Mononuclear cell (primary cell): Measurements from ENCODE around the gene LDLRAD2. TPM values are rescaled to one million over a fixed set of nuclear protein-coding genes. Genes with fewer than 3 reads are reported as not detected.

Experiments
- H3K27me3 ChIP-seq: 2 replicates; pipeline ENCODE4 v1.6.0; 2011; ENCODE audit warnings: low read length, control low read depth; ENCODE audit not compliant: insufficient read depth
- H3K4me1 ChIP-seq: 2 replicates; pipeline ENCODE4 v1.5.1; 2011; ENCODE audit warnings: mild to moderate bottlenecking, low read length, control low read depth; ENCODE audit not compliant: insufficient read depth
- H3K4me3 ChIP-seq: 2 replicates; pipeline ENCODE4 v1.5.1; 2011; ENCODE audit warnings: mild to moderate bottlenecking, low read length, moderate library complexity
- H3K9me3 ChIP-seq: 2 replicates; pipeline ENCODE4 v1.5.1; 2011; ENCODE audit warnings: low read depth, mild to moderate bottlenecking, control low read depth, low read length
- total RNA-seq: library from RNA; depleted of rRNA; stranded (reverse); fragments of >200 nt; gene quantifications from one replicate; pipeline ENCODE4 v1.2.3, GENCODE V29; 2012

Gene LDLRAD2
- total RNA-seq, 1 donor = not detected

DNA sequence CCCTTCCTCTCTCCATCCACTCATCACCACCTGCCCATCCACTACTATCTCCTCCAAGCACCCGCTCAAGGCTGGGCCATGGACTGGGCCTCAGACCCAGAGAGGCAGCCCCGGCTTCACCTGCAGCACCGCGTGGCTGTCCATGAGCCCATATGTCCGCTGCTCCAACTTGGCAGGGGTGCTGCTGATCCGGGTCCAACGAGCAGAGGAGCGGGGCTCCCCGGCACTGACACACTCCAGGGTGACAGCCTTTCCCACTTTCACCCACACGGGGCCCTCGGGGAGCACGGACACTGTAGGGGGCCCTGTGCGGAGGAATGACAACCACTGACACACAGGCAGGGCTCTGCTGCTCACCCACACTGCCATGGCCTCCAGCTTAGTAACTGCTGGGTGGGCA is 28.9 kb downstream of the LDLRAD2 start:
- H3K4me3 ChIP-seq = no peak overlapping the region
- no peaks in the 10 kb centered on the region for H3K4me1 ChIP-seq
- H3K9me3 ChIP-seq = no peaks in the 10 kb centered on the region
- no peaks in the 10 kb centered on the region for H3K27me3 ChIP-seq

DNA sequence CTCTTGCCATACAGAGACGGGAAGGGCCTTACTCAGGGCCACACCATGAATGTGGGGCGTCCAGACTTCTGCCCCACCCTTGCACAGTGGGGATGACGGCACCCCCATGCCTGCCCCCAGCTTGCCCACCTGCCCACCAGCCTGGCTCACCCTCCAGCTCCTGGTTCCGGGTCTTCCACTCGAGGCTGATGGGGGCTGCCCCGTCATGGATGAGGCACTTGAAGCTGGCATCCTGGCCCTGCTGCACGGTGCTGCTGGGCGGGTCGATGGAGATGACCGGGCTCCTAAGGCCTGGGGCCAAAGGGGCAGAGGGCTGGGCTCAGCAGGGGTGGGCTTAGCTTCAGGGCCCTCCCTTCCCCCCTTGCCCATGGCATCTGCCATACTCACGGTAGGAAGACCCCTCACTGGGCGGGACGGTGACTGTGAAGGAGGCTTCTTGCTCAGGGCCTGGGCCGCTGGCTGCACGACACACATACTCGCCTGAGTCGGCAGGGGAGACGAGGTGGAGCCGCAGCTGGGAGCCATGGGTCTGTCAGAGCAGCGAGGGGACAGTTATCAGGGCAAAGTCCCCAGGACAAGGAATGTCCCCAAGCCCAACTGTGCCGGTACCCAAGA is 29.9 kb downstream of the LDLRAD2 start:
- Histone ChIP-seq H3K4me3 (no peak overlapping the region), H3K27me3 (no peaks in the 10 kb centered on the region), H3K9me3 (no peaks in the 10 kb centered on the region), H3K4me1 (no peaks in the 10 kb centered on the region)

DNA sequence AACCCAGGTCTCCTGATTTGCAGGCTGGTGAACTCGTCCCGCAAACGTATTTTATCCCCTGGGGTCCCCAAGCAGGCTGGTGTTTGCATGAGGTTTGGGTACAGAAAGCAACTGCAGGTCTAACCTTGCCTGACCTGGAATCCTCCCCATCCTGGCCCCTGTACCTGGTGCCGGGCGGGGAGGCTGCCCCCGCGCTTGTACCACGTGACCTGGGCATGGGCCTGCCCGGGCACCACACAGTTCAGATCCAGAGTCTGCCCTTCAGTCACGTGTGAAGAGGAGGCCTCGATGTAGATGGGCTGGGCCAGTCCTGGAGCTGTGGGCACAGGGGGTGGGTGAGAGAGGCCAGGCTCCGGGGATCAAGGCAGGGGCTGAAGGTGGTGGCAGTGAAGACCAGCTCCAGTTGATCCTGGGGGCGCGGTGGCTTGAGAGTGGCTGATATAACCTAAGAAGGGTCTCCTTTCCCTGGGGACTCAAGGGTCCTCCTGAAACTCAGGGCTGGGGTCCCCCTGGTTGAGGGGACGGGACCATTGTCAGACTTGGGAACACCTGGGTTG is 30.6 kb downstream of the LDLRAD2 start:
- no peaks in the 10 kb centered on the region for H3K9me3 ChIP-seq
- H3K27me3 ChIP-seq = no peaks in the 10 kb centered on the region
- no peak overlapping the region for H3K4me3 ChIP-seq
- H3K4me1 ChIP-seq = no peaks in the 10 kb centered on the region

DNA sequence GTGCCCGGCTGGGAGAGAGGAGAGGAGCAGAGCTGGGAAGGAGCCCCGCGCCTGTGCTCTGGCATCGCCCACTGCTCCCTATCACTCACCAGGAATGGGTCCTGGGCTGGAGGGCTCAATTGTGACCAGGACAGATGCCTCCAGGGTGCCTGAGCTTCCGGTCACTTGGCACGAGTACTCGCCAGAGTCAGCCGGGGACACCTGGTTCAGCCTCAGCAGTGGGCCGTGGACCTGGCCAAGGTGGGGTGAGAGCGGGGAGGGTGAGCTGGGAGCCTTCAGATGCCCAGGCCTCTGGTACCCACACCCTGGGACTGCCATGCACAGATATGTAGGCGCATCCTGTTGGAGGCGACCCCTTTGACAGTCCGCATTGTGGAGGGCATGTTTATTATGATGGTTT is 31.1 kb downstream of the LDLRAD2 start:
- H3K4me3 ChIP-seq = no peak overlapping the region
- no peaks in the 10 kb centered on the region for H3K4me1 ChIP-seq
- H3K9me3 ChIP-seq = no peaks in the 10 kb centered on the region
- H3K27me3 ChIP-seq = no peaks in the 10 kb centered on the region

DNA sequence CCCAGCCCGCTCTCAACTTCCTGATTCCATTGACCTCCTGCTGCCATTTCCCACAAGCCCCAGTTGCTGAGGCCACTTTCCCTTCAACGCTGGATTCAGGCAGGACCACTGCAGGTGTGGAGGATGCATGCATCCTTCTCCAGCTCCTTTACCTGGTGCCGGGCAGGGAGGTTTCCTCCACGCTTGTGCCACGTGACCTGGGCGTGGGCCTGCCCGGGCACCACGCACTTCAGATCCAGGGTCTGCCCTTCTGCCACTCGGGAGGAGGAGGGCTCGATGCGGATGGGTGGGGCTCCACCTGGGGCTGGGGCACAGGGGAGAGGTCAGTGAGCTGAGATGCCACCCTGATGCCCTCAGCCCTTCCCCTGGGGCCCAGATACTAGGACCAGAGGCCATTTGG is 31.9 kb downstream of the LDLRAD2 start:
- no peaks in the 10 kb centered on the region for H3K27me3 ChIP-seq
- no peak overlapping the region for H3K4me3 ChIP-seq
- no peaks in the 10 kb centered on the region for H3K9me3 ChIP-seq
- no peaks in the 10 kb centered on the region for H3K4me1 ChIP-seq

DNA sequence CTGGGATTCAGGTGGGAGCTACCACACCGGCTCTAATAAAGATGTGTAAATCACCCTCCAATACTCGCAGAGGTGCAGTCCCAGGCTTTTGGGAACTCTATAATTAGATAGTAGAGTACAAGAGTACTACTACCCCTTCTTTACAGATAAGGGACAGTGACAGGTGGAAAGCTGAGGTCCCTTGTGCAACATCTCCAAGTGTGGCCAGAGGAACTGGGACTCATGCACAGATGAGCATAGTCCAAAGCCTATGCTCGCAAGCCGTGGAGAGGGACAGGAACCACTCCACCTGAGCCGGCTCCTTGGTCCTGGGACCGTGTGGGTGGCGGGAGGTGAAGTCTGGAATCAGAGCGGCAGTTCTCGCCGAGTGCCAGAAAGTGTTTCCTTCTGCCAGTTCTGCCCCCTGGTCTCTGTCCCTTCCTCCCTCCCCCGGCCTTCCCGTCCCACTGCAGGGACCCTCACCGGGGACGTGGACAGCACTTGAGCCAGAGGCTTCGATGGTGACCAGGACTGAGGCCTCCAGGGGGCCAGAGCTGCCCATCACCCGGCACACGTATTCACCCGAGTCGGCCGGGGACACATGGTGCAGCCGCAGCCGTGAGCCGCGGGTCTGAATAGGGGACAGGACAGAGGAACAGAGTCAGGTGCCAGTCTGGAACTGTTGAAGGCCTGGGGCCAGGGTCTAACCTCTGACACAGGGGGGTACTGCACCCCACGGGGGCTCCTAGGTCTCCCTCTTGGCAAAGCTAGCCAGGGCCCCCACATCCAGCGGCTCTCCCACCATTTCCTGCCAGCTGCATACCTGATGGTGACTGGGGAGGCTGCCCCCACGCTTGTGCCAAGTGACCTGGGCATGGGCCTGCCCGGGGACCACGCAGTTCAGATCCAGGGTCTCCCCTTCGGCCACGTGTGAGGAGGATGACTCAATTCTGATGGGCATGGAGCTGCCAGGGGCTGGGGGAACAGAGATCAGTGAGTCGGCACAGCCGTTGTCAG is 33.9 kb downstream of the LDLRAD2 start:
- H3K9me3 ChIP-seq = no peaks in the 10 kb centered on the region
- no peaks in the 10 kb centered on the region for H3K27me3 ChIP-seq
- no peak overlapping the region for H3K4me3 ChIP-seq
- no peaks in the 10 kb centered on the region for H3K4me1 ChIP-seq

DNA sequence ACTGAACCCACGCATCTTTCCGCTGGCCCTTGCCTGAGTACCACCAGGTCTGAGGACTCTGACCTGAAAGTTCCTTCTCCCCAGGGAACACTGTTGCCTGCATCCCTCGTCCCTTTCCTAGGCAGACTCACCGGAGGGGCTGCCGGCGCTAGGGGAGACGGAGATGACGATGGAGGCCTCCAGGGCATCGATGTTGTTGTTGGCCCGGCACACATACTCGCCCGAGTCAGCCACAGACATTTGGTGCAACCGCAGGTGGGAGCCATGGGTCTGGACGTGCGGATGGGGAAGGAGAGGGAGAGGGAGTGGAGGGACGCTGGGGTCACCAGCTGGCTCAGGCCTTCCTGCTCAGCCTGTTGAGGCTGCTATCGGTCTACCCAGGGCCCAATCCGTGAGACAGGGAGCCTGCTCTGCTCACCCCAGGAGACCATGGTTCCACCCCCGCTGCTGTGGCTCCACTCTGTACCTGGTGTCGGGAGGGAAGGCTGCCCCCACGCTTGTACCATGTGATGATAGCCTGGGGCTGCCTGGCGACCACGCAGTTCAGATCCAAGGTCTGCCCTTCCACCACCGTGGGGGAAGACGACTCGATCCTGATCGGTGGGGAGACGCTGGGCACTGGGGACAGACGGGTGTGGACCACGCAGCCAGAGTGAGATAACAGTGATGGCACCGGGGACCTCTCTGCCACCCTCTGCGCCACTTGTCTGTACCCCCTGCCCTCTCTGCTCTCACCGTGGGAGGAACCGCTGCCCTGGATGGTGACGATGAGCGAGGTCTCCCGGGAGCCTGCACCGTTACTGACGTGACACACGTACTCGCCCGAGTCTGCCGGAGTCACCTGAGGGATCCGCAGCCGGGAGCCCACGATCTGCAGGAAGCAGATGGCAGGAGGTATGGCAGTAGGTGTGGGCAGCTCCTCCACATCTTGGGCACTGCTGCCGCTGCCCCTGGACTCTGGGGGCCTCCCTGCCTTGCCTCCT is 35.4 kb downstream of the LDLRAD2 start:
- H3K4me1 ChIP-seq = no peaks in the 10 kb centered on the region
- no peaks in the 10 kb centered on the region for H3K27me3 ChIP-seq
- no peak overlapping the region for H3K4me3 ChIP-seq
- H3K9me3 ChIP-seq = no peaks in the 10 kb centered on the region

DNA sequence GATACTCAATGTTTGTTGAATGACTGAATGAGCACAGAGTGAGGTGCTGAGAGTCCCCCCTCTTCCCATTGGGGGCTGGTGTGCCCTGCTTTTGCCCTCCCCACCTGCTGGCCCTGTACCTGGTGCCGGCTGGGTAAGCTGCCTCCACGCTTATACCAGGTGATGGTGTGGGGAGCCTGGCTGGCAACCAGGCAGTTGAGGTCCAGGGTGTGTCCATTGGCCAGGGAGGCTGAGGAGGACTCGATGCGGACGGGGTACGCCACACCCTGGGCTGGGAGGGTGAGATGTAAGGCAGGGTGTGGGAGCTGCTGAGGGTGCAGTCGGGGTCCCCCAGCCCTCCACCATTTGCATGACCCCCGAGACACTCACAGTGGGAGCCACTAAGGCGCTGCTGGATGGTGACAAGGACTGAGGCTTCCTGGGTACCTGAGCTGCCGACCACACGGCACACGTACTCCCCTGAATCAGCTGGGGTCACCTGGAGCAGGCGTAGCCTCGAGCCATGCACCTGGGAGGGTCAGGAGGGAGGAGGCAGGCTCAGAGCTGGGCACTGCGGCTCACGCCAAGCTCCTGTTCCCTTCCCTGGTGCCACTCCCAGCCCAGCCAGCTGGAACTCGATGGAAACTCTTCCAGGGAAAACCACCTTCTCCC is 36.6 kb downstream of the LDLRAD2 start:
- no peaks in the 10 kb centered on the region for H3K4me1 ChIP-seq

DNA sequence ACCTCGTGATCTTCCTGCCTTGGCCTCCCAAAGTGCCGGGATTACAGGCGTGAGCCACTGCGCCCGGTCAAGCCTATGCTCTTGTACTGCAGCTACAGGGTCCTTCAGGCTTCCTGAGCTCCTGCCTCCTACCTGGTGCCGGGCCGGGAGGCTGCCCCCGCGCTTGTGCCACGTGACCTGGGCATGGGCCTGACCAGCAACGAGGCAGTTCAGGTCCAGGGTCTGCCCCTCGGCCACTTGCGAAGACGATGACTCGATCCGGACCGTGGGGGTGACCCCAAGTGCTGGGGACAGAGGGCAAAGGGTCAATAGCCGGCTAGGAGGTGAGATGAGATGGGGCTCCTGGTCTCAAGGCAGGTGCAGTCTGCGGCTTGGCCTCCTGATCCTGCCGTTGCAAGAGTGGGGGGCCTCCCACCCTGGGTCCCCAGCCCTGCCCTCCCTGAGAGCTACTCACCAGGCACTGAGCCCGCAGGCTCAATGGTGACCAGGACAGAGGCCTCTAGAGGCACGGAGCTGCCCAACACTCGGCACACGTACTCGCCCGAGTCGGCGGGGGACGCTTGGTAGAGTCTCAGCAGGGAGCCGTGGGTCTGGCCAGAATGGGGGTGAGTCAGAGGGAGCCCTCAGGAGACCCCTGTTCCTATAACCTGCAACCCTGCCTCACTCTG is 38.0 kb downstream of the LDLRAD2 start:
- no peaks in the 10 kb centered on the region for H3K27me3 ChIP-seq
- H3K4me3 ChIP-seq = no peak overlapping the region
- no peaks in the 10 kb centered on the region for H3K9me3 ChIP-seq
- no peaks in the 10 kb centered on the region for H3K4me1 ChIP-seq

More for the DNA sequence above, 36.6 kb downstream of the LDLRAD2 start:
- Histone ChIP-seq H3K9me3 (no peaks in the 10 kb centered on the region), H3K27me3 (no peaks in the 10 kb centered on the region), H3K4me3 (no peak overlapping the region)

DNA sequence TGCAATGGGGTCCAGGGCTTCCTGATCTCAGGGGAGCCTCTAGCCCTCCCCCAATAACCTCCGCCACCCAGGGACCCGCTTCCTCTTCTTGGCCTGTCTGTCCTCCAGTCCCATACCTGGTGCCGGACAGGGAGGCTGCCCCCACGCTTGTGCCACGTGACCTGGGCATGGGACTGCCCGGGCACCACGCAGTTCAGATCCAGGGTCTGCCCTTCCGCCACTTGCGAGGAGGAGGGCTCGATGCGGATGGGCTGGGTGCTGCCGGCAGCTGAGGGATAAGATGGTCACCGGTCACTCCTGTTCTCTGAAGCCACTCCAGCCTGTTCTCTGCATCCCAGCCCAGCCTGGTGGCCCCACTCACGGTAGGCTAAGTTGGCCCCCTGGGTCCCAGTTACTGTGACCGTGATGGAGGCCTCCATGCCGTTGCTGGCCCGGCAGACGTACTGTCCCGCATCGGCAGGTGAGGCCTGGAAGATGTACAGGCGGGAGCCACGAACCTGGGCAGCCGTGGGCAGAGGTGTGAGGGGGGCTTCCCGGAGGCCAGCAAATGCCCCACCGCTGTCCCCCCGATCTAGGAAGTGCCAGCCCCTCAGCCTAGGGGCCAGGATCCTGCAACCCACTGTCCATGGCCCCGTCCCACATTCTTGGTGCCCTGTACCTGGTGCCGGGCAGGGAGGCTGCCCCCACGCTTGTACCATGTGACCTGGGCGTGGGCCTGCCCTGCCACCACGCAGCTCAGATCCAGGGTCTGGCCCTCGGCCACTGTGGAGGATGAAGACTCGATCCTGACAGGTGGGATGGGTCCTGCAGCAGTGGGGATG is 39.6 kb downstream of the LDLRAD2 start:
- Histone ChIP-seq H3K4me3 (no peak overlapping the region), H3K4me1 (no peaks in the 10 kb centered on the region), H3K27me3 (no peaks in the 10 kb centered on the region), H3K9me3 (no peaks in the 10 kb centered on the region)

DNA sequence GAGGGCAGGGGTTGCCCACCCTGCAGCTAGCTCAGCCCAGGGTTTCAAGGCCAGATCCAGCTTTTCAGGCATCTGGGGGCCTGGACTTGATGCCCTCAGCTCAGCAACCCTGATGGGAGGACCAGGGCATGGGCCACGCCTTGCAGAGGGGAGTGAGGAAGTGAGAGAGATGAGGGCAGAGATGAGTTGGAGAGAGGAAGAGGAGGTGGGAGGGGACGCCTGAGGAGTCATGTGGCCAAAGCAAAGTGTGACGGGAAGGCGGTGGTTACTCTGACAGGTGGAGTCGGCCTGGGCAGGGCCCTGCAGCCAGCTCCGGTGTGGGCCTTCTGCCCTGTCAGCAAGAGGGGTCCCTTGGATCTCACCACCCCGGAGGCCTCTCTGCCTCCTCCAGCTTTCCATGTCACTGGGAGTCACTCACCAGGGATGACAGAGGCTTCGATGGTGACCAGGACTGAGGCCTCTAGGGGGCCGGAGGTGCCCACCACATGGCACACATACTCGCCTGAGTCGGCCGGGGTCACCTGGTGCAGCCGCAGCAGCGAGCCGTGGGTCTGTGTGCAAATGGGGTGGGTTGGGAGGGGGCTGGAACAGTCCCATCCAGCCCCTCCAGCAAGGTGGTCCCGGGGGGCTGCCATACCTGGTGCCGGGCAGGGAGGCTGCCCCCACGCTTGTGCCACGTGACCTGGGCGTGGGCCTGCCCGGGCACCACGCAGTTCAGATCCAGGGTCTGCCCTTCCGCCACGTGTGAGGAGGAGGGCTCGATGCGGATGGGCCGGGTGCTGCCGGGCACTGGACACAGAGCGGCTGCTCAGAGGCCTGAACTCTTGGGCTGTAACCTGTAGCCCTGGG is 40.4 kb downstream of the LDLRAD2 start:
- Histone ChIP-seq H3K4me1 (no peaks in the 10 kb centered on the region), H3K9me3 (no peaks in the 10 kb centered on the region), H3K27me3 (no peaks in the 10 kb centered on the region), H3K4me3 (no peak overlapping the region)

DNA sequence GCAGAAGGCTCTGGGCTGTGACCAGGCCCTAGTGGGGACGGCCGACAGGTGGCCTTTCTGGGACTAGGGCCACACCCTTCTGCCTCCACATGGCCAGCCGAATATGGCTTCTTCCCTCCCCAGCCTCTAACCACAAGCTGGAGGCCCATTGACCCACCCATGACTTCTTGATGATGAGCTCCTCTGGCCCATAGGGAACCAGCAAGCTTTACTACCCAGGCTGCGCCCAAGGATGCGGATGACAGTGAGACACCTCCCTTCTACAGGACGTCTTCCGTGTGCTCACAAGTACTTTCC is 41.0 kb downstream of the LDLRAD2 start:
- Histone ChIP-seq H3K27me3 (no peaks in the 10 kb centered on the region), H3K4me3 (no peak overlapping the region), H3K9me3 (no peaks in the 10 kb centered on the region), H3K4me1 (no peaks in the 10 kb centered on the region)
